Measurements from ENCODE around the gene ATF7IP2.
"Not testable (repeated sequence)": the region's sequence is repeated elsewhere in the genome, so short reads cannot be mapped to it uniquely, and the experiment has no call there.

ATF7IP2 gene

GRCh38 chr16:10465821-10466220 is 80.0 kb downstream of the ATF7IP2 start:
- DNase-seq, result no peak

- no peak for DNase-seq
Measured at GRCh38 chr16:10466313-10466712, 80.5 kb downstream of the ATF7IP2 start.

- DNase-seq, result no peak
Measured at GRCh38 chr16:10466861-10467260, 81.0 kb downstream of the ATF7IP2 start.

GRCh38 chr16:10476636-10477035 is 90.8 kb downstream of the ATF7IP2 start:
- DNase-seq, result not testable (repeated sequence)

- no peak for DNase-seq
Measured at GRCh38 chr16:10480151-10480550, 94.3 kb downstream of the ATF7IP2 start.

GRCh38 chr16:10485159-10485558 is 99.3 kb downstream of the ATF7IP2 start:
- DNase-seq, result no peak

- DNase-seq, result no peak
Measured at GRCh38 chr16:10485698-10486382, 100.0 kb downstream of the ATF7IP2 start.

- DNase-seq, result no peak
Measured at GRCh38 chr16:10490141-10490540, 104.3 kb downstream of the ATF7IP2 start.

- DNase-seq, result no peak
Measured at GRCh38 chr16:10493276-10493675, 107.4 kb downstream of the ATF7IP2 start.

GRCh38 chr16:10494343-10495030 is 108.6 kb downstream of the ATF7IP2 start:
- DNase-seq, result no peak

- DNase-seq, result no peak
Measured at GRCh38 chr16:10495031-10495345, 109.1 kb downstream of the ATF7IP2 start.

GRCh38 chr16:10497132-10498101 is 111.6 kb downstream of the ATF7IP2 start:
- no peak for DNase-seq

- no peak for DNase-seq
Measured at GRCh38 chr16:10500582-10500981, 114.7 kb downstream of the ATF7IP2 start.

GRCh38 chr16:10501016-10501607 is 115.3 kb downstream of the ATF7IP2 start:
- peak in 1 of 2 donors; percentile 27 for DNase-seq

GRCh38 chr16:10502776-10503175 is 116.9 kb downstream of the ATF7IP2 start:
- DNase-seq, result no peak

- no peak for DNase-seq
Measured at GRCh38 chr16:10504404-10504885, 118.6 kb downstream of the ATF7IP2 start.

GRCh38 chr16:10505286-10505685 is 119.4 kb downstream of the ATF7IP2 start:
- DNase-seq, result not testable (repeated sequence)

- peak; percentile 75 to 78 for DNase-seq
Measured at GRCh38 chr16:10509534-10510025, 123.7 kb downstream of the ATF7IP2 start.

- no peak for DNase-seq
Measured at GRCh38 chr16:10510279-10510678, 124.4 kb downstream of the ATF7IP2 start.

- DNase-seq, result no peak
Measured at GRCh38 chr16:10511829-10512228, 126.0 kb downstream of the ATF7IP2 start.

- peak; percentile 52 to 59 for DNase-seq
Measured at GRCh38 chr16:10514369-10515055, 128.7 kb downstream of the ATF7IP2 start.

- no peak for DNase-seq
Measured at GRCh38 chr16:10517868-10518267, 132.0 kb downstream of the ATF7IP2 start.
